Measurements from ENCODE around the gene RARRES1.

RARRES1 gene

GRCh38 chr3:158765518-158766205, 33.4 kb upstream of the RARRES1 start:
- no peak for DNase-seq (ENCODE audit: low read depth)

- DNase-seq (ENCODE audit: low read depth), result no peak
These were observed 31.2 kb upstream of the RARRES1 start for GRCh38 chr3:158763421-158763820.

GRCh38 chr3:158762701-158763100, 30.4 kb upstream of the RARRES1 start:
- no peak for DNase-seq (ENCODE audit: low read depth)

GRCh38 chr3:158761350-158761749, 29.1 kb upstream of the RARRES1 start:
- DNase-seq (ENCODE audit: low read depth), result no peak

GRCh38 chr3:158755421-158755820, 23.2 kb upstream of the RARRES1 start:
- DNase-seq (ENCODE audit: low read depth), result no peak

- DNase-seq (ENCODE audit: low read depth), result no peak
These were observed 21.6 kb upstream of the RARRES1 start for GRCh38 chr3:158753854-158754253.

- no peak for DNase-seq (ENCODE audit: low read depth)
These were observed 19.1 kb upstream of the RARRES1 start for GRCh38 chr3:158751316-158751715.

GRCh38 chr3:158750016-158750415, 17.8 kb upstream of the RARRES1 start:
- DNase-seq (ENCODE audit: low read depth), result no peak

GRCh38 chr3:158749526-158749925, 17.3 kb upstream of the RARRES1 start:
- DNase-seq (ENCODE audit: low read depth), result no peak

- no peak for DNase-seq (ENCODE audit: low read depth)
These were observed 16.1 kb upstream of the RARRES1 start for GRCh38 chr3:158748237-158748828.

GRCh38 chr3:158747417-158747816, 15.2 kb upstream of the RARRES1 start:
- no peak for DNase-seq (ENCODE audit: low read depth)

- no peak for DNase-seq (ENCODE audit: low read depth)
These were observed 13.3 kb upstream of the RARRES1 start for GRCh38 chr3:158745551-158745950.

- no peak for DNase-seq (ENCODE audit: low read depth)
These were observed 12.5 kb upstream of the RARRES1 start for GRCh38 chr3:158744567-158745288.

- no peak for DNase-seq (ENCODE audit: low read depth)
These were observed 11.7 kb upstream of the RARRES1 start for GRCh38 chr3:158743664-158744566.

GRCh38 chr3:158742871-158743663, 10.8 kb upstream of the RARRES1 start:
- DNase-seq (ENCODE audit: low read depth), result no peak

- no peak for DNase-seq (ENCODE audit: low read depth)
These were observed 7.4 kb upstream of the RARRES1 start for GRCh38 chr3:158739661-158740060.

GRCh38 chr3:158739078-158739477, 6.8 kb upstream of the RARRES1 start:
- no peak for DNase-seq (ENCODE audit: low read depth)

- DNase-seq (ENCODE audit: low read depth), result no peak
These were observed 6.4 kb upstream of the RARRES1 start for GRCh38 chr3:158738653-158739052.

- DNase-seq (ENCODE audit: low read depth), result no peak
These were observed 5.8 kb upstream of the RARRES1 start for GRCh38 chr3:158737976-158738615.

- no peak for DNase-seq (ENCODE audit: low read depth)
These were observed 5.2 kb upstream of the RARRES1 start for GRCh38 chr3:158737410-158737809.
